Activated naive CD8-positive, alpha-beta T cell treated with anti-CD3 and anti-CD28 coated beads, Interleukin-2, amount 50 U/mL, for 16 hours (primary cell): Measurements from ENCODE around the gene MSGN1.

Source experiments
- DNase-seq: peaks from one replicate; pipeline ENCODE4 v3.0.0-alpha.2; 2020; ENCODE audit warnings: low read depth, low spot score

MSGN1 gene

GRCh38 chr2:17847236-17847635 is 31.0 kb downstream of the MSGN1 start:
- no peak for DNase-seq

GRCh38 chr2:17849275-17849674 is 33.0 kb downstream of the MSGN1 start:
- DNase-seq: no peak

DNA sequence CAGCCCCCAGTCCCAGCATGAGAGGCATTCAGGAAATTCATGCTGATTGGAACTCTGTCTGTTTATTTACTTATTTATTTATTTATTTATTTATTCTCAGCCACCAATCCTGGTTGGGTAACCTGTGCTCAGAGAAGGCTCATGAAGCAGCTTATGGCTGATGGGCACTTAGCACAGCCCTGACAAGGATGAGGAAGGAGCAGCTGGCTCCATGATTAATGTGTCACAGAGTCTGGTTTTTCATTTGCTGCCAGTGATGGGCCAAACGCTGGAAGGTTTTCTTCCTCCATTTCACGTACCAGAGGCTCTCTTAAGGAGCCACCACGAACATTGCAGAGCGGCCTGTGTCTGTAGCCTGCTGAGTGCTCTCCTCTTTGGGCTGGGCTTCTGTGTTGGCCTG is 33.9 kb downstream of the MSGN1 start:
- no peak for DNase-seq

DNA sequence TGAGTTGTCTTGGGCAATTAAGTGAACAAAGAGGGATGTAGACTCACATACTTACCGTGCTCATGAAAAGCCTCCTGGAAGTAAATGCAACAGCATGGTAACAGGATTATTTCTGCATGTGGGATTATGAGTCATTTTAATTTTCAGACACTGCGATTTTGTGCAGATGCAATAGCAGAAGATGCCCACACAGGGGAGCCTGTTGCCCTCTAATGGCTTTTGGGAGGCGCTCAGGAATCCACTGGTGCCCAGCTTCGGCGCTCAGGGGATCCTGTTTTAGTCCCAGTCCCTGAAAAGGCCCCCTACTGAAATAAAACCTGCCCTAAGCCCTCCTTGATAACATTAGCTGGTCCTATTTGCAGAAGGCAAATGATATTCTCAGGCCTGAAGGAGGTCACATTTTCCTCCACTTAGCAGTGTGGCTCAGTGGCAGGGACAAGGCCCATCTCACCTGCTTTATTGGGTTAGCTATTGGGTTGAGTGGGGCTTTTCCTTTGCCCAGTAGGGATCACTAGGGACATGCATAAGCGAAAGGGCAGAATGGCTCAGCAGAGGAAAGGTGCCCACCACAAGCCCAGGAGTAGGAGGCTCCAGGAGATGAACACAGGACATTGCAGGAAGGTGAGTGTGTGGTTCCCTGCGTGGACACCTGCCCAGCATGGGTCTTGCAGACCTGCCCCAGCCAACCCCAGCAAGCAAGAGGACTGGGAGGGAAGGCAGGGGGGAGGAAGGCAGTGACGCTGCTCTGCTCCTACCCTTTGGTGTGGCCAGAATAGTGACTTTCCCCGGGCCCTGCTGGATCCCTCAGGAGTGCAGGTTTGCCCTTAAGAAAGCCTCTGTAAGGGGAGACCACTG is 35.7 kb downstream of the MSGN1 start:
- no peak for DNase-seq

DNA sequence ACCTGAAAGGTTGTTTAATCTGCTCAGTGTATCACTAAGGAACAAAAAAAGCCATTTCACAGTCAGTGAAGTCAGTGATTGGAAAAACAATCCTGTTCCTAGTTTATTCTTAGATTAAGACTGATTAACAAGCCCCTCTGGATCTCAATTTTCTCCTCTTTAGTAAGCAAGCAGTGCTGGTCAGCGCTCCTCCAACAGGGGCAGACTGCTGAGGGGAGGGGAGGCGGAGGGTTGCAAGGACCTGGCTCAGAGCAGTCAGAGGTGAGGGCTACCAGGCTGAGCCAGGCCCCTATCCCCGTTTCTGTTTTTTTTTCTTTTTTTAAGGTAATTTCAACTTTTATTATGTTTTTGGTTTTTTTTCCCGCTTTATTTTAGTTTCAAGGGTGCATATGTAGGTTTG is 37.5 kb downstream of the MSGN1 start:
- no peak for DNase-seq

GRCh38 chr2:17857021-17857420 is 40.8 kb downstream of the MSGN1 start:
- DNase-seq: no peak

DNA sequence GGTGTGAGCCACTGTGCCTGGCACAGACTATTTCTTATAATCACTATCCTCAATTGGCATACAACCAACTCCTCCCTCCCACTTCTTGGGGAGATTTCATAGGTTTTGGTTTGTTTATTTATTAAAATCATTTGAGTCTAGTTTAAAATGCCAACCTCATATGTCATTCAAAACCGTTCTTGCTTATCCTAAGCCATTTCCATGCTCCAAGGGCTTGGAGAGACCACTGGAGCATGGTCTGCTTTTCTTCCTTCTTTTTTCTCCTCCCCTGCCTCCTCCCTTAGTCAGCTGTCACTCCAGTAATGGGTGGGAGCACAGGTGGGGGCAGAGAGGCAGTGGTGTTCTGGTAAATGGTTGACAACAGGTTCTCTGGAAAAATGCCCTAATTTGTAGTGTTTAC is 41.8 kb downstream of the MSGN1 start:
- no peak for DNase-seq

DNA sequence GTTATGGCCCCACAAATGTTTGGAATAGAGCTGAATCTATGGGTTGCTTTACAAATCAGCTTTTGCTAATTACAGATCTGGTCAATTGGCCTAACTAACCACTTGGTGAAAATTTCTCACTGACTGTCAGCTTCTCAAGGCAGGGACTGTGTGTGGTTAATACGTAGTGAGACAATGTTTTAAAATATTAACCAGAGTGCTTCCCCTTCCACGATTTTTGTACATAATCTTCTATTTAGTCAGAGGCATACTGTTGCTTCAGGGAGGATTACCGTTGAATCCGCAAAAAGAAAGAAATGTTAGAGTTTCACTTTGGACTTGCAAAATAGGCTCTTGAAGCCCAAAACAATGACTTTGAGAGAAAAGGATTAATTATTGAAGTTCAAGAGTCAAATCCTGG is 47.3 kb downstream of the MSGN1 start:
- DNase-seq: no peak

DNA sequence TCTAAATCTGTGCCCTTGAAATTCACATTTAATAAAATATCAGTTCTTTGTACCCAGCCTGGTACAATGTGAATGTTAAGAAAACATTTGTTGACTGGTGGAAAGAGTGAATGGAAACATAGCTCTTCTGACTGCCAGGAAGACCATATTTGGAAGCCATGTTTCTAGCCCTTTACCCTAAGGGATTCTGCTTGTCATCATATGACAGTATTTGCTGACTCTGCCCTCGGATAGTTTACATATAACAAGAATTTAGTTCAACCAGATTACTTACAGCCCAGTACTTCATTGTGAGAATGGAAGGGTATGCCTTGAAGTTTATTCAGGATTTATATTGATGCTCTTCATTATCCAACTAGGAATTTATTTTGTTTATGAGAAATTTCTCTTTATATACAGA is 48.4 kb downstream of the MSGN1 start:
- DNase-seq: no peak

GRCh38 chr2:17867133-17867532 is 50.9 kb downstream of the MSGN1 start:
- no peak for DNase-seq
